GM15510 (cell line): ENCODE data around the gene CYBA.

Experiments
- POLR2A ChIP-seq: IDR thresholded peaks from 3 replicates; pipeline ENCODE4 v1.6.1; 2011; ENCODE audit warnings: borderline replicate concordance; ENCODE audit not compliant: insufficient read length; ENCODE audit errors: extremely low read depth

The CYBA gene

DNA sequence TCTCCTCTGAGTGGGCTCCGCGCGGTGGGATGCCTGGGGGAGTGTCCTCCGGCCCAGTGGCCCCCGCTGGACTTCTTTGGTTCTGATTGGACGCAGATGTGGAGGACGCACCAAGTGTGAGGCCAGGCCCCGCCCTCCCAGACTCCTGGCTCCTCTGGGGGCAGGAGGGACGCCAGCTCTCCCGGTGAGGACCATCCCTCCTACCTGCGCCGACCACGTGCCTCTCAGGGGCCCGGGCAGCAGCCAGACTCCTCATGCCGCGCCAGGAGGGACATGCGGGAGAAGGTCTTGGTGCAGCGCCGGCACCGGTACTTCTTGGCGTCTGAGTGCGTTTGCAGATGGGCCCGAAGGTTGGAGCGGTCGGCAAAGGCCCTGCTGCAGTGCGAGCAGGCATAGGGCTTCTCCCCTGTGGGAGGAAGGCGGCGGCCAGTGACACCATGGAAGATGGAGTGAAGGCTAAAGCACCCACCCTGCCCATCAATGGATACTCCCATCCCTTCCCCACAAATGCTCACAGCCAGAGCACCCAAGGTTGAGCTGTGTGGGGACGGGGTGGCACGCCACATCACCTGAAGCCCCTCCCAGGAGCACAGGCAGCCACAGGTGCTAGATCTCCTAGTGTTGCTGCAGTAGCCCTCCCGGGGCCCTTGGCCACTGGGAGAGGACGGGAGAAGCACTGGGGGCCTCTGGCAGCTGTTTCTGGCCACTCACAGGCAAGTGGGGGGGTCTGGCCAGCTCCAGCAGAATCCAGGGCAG lies 27.5 kb upstream of the CYBA start:
- TF ChIP-seq POLR2A = no peak

DNA sequence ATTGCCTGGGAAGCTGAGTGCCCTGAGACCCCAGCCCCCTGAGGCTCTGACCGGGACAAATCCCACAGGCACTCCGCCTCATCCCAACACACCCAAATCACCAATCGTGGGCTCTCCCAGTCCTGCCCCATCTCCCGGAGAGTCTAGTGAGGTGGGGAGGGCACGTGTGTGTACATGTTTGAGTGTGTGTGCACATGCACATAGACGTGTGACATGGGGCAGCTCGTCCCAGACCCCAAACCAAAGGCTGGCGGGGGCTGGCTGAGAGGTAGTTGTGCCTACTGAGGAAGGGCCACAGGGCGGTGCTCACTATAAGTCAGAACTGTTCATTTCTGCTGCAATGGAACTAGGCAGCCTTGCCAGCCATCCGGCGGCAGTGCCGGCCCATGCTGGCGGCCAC lies 26.9 kb upstream of the CYBA start:
- peak; percentile 6 for TF ChIP-seq POLR2A

DNA sequence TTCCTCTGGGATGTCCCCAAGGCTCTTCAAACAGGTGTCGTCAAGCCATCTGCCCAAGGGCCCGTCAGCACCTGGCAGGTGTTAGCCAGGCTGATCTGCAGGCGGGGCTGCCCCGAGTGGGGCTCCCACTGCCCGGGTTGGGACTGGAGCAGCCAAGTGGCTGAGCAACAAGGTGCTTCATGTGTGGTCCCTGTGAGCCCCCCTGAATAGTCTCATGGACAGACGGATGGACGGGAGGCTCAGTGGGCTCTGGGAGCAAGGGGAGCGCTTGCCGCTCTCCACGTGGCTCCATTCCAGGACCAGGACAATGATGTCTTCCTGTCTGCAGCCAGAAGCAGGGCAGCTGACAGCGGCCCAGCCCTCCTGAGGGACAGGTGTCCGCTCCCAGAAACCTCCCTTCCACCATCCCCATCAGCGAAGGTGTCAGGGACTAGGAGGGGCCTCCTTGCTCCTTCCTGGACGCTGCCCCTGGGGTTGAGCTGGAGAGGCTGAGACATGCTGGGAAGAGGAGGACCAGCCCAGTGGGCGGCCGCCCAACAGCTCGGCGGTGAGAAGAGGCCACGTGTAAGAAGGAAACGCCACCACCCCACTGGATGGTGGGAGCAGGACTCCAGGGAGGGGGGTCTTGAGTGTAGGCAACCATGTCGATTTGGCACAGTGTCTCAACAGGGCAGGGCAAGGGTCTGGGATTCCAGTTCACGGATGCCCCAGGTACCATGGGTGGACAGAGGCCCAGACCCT lies 25.8 kb upstream of the CYBA start:
- TF ChIP-seq POLR2A = no peak

DNA sequence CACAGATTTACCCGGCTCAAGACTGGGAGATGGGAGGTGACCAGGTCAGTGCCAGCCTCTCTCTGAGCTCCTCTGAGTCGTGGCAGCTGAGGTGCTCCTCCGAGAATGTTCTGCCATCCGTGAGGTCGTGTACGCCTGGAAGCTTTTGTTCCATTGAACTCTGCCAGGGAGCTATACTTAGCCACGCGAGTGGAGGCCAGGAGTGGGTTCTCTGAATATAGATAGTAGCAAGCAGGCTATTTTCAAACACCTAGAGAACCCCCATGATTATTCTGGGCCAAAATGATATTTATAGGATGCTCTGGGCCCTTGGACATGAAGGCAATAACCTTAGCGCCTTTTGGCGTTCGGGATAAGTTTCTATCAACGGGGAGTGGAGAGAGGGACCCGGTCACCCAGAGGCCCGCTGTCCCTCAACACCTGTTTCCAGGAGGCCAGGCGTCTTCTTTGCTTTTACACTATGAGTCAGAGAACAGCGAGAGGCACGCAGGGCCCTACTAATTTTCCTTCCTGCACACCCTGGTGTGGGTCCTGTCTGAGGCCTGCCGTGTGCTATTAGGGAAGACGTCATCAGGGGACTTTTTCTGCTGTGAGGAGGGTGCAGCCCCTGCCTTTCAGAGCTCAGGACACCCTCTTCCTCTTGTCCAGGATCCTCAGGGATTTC lies 23.0 kb upstream of the CYBA start:
- TF ChIP-seq POLR2A = no peak

DNA sequence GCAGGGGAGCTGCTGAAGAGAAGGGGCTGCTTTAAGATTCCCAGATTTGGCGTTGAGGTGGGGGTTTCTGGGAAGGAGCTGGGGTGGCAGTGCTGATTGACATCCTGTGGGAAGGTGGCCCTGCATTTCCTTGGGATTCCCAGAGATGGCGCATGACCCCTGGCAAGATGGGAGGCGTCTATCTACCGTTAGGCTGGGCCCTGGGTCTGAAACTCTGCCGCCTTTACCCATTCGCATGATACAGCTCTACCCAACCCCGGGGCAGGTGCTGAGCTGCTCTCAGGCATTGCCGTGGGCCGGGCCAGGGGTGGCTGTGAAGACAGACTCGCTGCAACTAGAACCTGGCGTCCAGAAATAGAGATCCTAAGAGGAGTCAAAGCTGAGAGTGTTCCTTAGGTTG lies 21.9 kb upstream of the CYBA start:
- no peak for TF ChIP-seq POLR2A

- TF ChIP-seq POLR2A = no peak
These were observed 21.0 kb upstream of the CYBA start for GRCh38 chr16:88671806-88672205.

DNA sequence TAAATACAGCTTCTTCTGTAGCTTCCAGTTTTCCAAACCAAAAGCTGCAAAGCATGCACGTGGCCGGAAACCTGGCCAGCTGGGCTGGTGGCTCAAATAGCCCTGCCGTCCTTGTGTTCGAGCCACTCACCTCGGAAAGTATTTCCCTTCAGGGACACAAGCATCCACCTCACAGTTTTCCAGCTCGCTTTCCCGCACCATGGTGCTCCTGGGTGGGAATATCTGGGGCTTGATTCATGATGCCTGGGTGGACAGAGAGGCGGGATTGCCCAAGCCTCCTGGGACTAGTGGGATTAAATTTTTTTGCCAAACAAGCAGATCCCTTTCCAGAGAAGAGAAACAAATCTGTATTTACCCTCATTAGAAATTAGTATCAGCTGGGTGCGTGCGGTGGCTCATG lies 19.1 kb upstream of the CYBA start:
- no peak for TF ChIP-seq POLR2A

GRCh38 chr16:88667461-88667860 lies 16.6 kb upstream of the CYBA start:
- TF ChIP-seq POLR2A = no peak

DNA sequence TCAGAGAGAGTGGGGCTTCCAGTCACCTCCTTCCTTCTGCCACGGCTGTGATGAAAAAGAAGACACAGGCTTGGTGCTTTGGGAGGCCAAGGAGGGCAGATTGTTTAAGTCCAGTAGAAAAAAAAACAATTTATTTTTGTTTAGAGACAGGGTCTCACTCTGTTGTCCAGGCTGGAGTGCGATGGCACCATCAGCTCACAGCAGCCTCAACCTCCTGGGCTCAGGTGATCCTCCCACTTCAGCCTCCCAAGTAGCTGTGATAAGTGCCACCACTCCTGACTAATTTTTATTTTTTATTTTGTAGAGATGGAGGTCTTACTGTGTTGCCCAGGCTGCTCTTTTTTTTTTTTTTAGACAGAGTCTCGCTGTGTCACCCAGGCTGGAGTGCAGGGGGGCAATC lies 14.7 kb upstream of the CYBA start:
- no peak for TF ChIP-seq POLR2A

DNA sequence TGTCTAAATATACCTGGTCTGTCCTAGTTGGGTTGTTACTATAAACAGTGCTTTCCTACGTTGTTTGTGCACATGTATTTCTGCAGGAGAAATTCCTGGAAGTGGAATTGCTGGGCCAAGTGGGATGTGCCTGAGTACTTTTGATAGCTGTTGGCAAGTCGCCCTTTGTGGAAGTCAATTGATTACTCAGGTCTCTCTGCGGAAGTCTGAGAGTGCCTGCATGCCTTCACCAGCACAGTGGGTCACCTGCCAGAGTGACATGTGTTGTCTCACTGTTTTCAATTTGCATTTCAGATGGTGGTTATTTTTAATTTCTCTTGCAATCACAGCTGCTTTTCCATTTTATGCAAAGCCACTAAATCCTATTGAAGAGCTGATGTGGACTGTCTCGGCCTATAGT lies 14.3 kb upstream of the CYBA start:
- no peak for TF ChIP-seq POLR2A

GRCh38 chr16:88662843-88663606 lies 12.2 kb upstream of the CYBA start, which contains the start of gene MVD:
Gene MVD (minus strand): TSS chr16:88663091. CDS start chr16:88663080, 11 bp downstream.
- peak; percentile 92 for TF ChIP-seq POLR2A

- no peak for TF ChIP-seq POLR2A
These were observed 11.5 kb upstream of the CYBA start for GRCh38 chr16:88662222-88662842.

DNA sequence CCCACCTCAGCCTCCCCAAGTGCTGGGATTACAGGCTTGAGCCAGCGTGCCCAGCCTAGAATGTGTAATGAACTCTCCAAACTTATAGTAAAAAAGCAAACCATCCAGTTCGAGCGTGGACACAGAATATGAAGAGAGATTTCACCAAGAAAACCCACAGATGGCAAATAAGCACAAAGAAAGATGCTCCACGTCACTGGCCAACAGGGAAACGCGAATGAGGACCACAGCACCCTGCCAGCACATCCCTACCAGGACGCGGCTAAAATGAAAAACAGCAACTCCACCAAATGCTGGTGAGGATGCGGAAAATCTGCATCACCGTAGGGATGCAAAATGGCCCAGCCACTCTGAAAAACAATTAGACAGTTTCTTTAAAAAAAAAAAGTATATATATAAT lies 10.6 kb upstream of the CYBA start:
- TF ChIP-seq POLR2A = no peak

DNA sequence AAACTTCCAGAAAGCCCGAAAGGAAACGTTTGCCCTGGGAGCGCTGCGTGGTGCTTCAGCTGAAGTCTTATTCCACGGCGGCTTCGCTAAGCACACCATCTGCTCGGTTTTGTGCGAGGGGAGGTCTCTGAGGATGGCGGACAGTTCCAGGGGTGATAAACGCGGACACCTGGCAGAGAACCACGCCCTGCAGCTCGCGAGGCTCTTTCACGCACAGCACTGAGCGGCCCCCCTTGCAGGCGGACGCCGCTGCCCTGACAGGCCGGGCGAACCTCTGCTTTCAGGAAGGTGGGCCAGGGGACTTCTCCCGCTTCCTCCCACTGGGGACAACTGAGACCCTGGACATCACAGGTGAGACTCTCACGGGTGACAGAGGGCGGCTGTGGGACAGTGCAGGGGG lies 8.3 kb upstream of the CYBA start:
- TF ChIP-seq POLR2A = no peak
